Epithelial cell of prostate (primary cell): ENCODE measurements around the gene GNAI3.

ENCODE experiments used
- DNase-seq: peaks from one replicate; pipeline ENCODE4 v3.0.0-alpha.2; 2011; ENCODE audit warnings: low read depth, low spot score
- H3K27ac ChIP-seq: fragments of 450-650 bp; 2 replicates; pipeline ENCODE4 v1.5.1; 2017; ENCODE audit warnings: mild to moderate bottlenecking

GNAI3 gene

GRCh38 chr1:109548321-109549267 is at the start of gene GNAI3:
GNAI3 (plus strand) TSS chr1:109548615; CDS start chr1:109548721, 106 bp downstream.
- H3K27ac ChIP-seq: peak within 1 kb of the TSS; percentile 88
- peak; percentile 92 for DNase-seq

GRCh38 chr1:109499081-109499480 is 49.3 kb upstream of the GNAI3 start:
- DNase-seq: no peak
- peak overlapping the region; percentile 57 for H3K27ac ChIP-seq

- peak overlapping the region; percentile 57 for H3K27ac ChIP-seq
- DNase-seq: no peak
These were observed 48.5 kb upstream of the GNAI3 start for GRCh38 chr1:109499661-109500536.

GRCh38 chr1:109500941-109501381 is 47.5 kb upstream of the GNAI3 start:
- DNase-seq: no peak

GRCh38 chr1:109501644-109502363 is 46.6 kb upstream of the GNAI3 start:
- no peak overlapping the region for H3K27ac ChIP-seq
- no peak for DNase-seq

More at GRCh38 chr1:109500941-109501381, 47.5 kb upstream of the GNAI3 start:
- no peak overlapping the region for H3K27ac ChIP-seq

GRCh38 chr1:109502364-109502851 is 46.0 kb upstream of the GNAI3 start:
- no peak for DNase-seq
- no peak overlapping the region for H3K27ac ChIP-seq

GRCh38 chr1:109503935-109504334 is 44.5 kb upstream of the GNAI3 start:
- no peak for DNase-seq
- H3K27ac ChIP-seq: no peak overlapping the region

GRCh38 chr1:109504974-109505373 is 43.4 kb upstream of the GNAI3 start:
- DNase-seq: no peak
- no peak overlapping the region for H3K27ac ChIP-seq

- H3K27ac ChIP-seq: no peak overlapping the region
These were observed 40.2 kb upstream of the GNAI3 start for GRCh38 chr1:109508001-109508872.

GRCh38 chr1:109508873-109509175 is 39.6 kb upstream of the GNAI3 start:
- no peak overlapping the region for H3K27ac ChIP-seq
- no peak for DNase-seq

More at GRCh38 chr1:109508001-109508872, 40.2 kb upstream of the GNAI3 start:
- no peak for DNase-seq

GRCh38 chr1:109509176-109510134 is 39.0 kb upstream of the GNAI3 start, which contains the start of gene AMIGO1:
AMIGO1 (minus strand) TSS chr1:109509727; CDS start chr1:109508912, 815 bp downstream.
- no peak within 1 kb of the TSS for H3K27ac ChIP-seq
- no peak for DNase-seq

- no peak overlapping the region for H3K27ac ChIP-seq
- no peak for DNase-seq
These were observed 35.2 kb upstream of the GNAI3 start for GRCh38 chr1:109513110-109513710.

- H3K27ac ChIP-seq: no peak overlapping the region
- DNase-seq: no peak
These were observed 33.6 kb upstream of the GNAI3 start for GRCh38 chr1:109514846-109515245.

GRCh38 chr1:109516872-109517271 is 31.5 kb upstream of the GNAI3 start:
- H3K27ac ChIP-seq: no peak overlapping the region
- DNase-seq: no peak

- DNase-seq: no peak
- H3K27ac ChIP-seq: no peak overlapping the region
These were observed 31.1 kb upstream of the GNAI3 start for GRCh38 chr1:109517337-109517736.

- H3K27ac ChIP-seq: no peak overlapping the region
- DNase-seq: no peak
These were observed 27.1 kb upstream of the GNAI3 start for GRCh38 chr1:109521002-109521951.
